DOHH2 (cell line): ENCODE measurements around the gene RS1.

Source experiments
- H3F3A ChIP-seq: fragments of 200-600 bp; sonication (generic), shearing (Covaris generic); 2 replicates; pipeline ENCODE4 v1.6.0; 2016; ENCODE audit warnings: antibody characterized with exemption, mild to moderate bottlenecking; ENCODE audit not compliant: control insufficient read depth, insufficient read depth
- H3K27ac ChIP-seq: fragments of 200-600 bp; sonication (generic); 2 replicates; pipeline ENCODE4 v1.5.1; 2014; ENCODE audit warnings: low read depth, mild to moderate bottlenecking, low read length, moderate library complexity
- H3K27me3 ChIP-seq: fragments of 200-600 bp; sonication (generic); 2 replicates; pipeline ENCODE4 v1.6.1; 2014; ENCODE audit warnings: mild to moderate bottlenecking, low read length, mixed read lengths; ENCODE audit not compliant: control insufficient read depth
- H3K36me3 ChIP-seq: fragments of 200-600 bp; sonication (generic); 2 replicates; pipeline ENCODE4 v1.6.1; 2014; ENCODE audit warnings: mild to moderate bottlenecking, low read length, moderate library complexity, mixed read lengths; ENCODE audit not compliant: control insufficient read depth
- H3K4me1 ChIP-seq: fragments of 200-600 bp; sonication (generic); 2 replicates; pipeline ENCODE4 v1.6.1; 2014; ENCODE audit warnings: mild to moderate bottlenecking, low read length, mixed read lengths; ENCODE audit not compliant: control insufficient read depth
- H3K4me2 ChIP-seq: fragments of 200-600 bp; sonication (generic); 2 replicates; pipeline ENCODE4 v1.6.0; 2014; ENCODE audit warnings: mild to moderate bottlenecking, low read length, moderate library complexity
- H3K4me3 ChIP-seq: fragments of 200-600 bp; sonication (generic); 2 replicates; pipeline ENCODE4 v1.5.1; 2014; ENCODE audit warnings: mild to moderate bottlenecking, low read length, mixed read lengths
- H3K79me2 ChIP-seq: fragments of 200-600 bp; sonication (generic); 2 replicates; pipeline ENCODE4 v1.6.1; 2014; ENCODE audit warnings: mild to moderate bottlenecking, low read length, mixed read lengths; ENCODE audit not compliant: control insufficient read depth
- H3K9me2 ChIP-seq: fragments of 200-600 bp; sonication (generic); replicated peaks from 2 replicates; pipeline ENCODE4 v1.6.1; 2014; ENCODE audit warnings: mild to moderate bottlenecking, low read length, mixed read lengths; ENCODE audit not compliant: control insufficient read depth
- H3K9me3 ChIP-seq: fragments of 200-600 bp; sonication (generic); 2 replicates; pipeline ENCODE4 v1.6.1; 2014; ENCODE audit warnings: antibody characterized with exemption, low read length, mixed read lengths; ENCODE audit not compliant: control insufficient read depth, insufficient read depth
- H4K20me1 ChIP-seq: fragments of 200-600 bp; sonication (generic); 2 replicates; pipeline ENCODE4 v1.6.0; 2014; ENCODE audit warnings: low read depth, mild to moderate bottlenecking, antibody characterized with exemption, low read length, moderate library complexity; ENCODE audit not compliant: control insufficient read depth, insufficient read depth
- EZH2phosphoT487 ChIP-seq: fragments of 200-600 bp; sonication (generic); IDR thresholded peaks from 2 replicates; pipeline ENCODE4 v1.6.1; 2017; ENCODE audit warnings: borderline replicate concordance, mild to moderate bottlenecking, antibody characterized with exemption, low read length, moderate library complexity, mixed read lengths
- TF ChIP-seq, protein P1 (sequence below): fragments of 200-600 bp; sonication (generic); IDR thresholded peaks from one replicate; pipeline ENCODE4 v1.5.1; 2014; ENCODE audit warnings: antibody characterized with exemption, mild to moderate bottlenecking, low read depth, low read length; ENCODE audit not compliant: poor library complexity, severe bottlenecking

RS1 gene

GRCh38 chrX:18692541-18692940 lies 20.6 kb upstream of the RS1 start:
- H3F3A ChIP-seq, result no peaks in the 10 kb centered on the region
- H3K27me3 ChIP-seq, result no peaks in the 10 kb centered on the region
- H3K4me2 ChIP-seq, result no peak overlapping the region
- no peaks in the 10 kb centered on the region for H4K20me1 ChIP-seq
- H3K9me2 ChIP-seq, result no peaks in the 10 kb centered on the region
- H3K79me2 ChIP-seq, result no peaks in the 10 kb centered on the region
- TF ChIP-seq EZH2phosphoT487, result no peak
- TF ChIP-seq, protein P1, sequence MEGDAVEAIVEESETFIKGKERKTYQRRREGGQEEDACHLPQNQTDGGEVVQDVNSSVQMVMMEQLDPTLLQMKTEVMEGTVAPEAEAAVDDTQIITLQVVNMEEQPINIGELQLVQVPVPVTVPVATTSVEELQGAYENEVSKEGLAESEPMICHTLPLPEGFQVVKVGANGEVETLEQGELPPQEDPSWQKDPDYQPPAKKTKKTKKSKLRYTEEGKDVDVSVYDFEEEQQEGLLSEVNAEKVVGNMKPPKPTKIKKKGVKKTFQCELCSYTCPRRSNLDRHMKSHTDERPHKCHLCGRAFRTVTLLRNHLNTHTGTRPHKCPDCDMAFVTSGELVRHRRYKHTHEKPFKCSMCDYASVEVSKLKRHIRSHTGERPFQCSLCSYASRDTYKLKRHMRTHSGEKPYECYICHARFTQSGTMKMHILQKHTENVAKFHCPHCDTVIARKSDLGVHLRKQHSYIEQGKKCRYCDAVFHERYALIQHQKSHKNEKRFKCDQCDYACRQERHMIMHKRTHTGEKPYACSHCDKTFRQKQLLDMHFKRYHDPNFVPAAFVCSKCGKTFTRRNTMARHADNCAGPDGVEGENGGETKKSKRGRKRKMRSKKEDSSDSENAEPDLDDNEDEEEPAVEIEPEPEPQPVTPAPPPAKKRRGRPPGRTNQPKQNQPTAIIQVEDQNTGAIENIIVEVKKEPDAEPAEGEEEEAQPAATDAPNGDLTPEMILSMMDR, result no peak
- H3K4me3 ChIP-seq, result no peak overlapping the region
- no peaks in the 10 kb centered on the region for H3K36me3 ChIP-seq
- H3K4me1 ChIP-seq, result no peaks in the 10 kb centered on the region
- no peaks in the 10 kb centered on the region for H3K9me3 ChIP-seq
- H3K27ac ChIP-seq, result no peak overlapping the region

DNA sequence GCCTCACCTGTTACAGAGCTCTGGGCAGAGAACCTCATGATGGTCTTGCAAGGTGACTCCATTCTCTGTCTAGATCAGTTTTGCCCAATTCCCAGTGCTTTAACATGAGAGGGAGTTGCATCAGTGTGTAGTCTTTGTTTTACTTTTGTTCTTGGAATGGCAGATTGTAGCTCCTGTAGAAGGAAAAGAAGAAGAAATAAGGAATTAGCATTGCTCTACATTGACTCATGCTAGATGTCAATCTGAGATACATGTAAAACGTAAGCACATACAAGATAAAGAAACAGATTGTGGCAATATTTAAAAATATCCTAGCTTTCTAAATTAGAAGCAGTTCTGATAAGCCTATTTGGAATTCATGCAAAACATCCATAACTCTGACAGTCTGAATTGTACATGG lies 19.5 kb upstream of the RS1 start:
- Histone ChIP-seq H3K79me2 (no peaks in the 10 kb centered on the region), H3K27me3 (no peaks in the 10 kb centered on the region), H3K27ac (no peak overlapping the region), H4K20me1 (no peaks in the 10 kb centered on the region), H3K9me2 (no peaks in the 10 kb centered on the region), H3K4me3 (no peak overlapping the region), H3K9me3 (no peaks in the 10 kb centered on the region), H3K4me2 (no peak overlapping the region), H3K36me3 (no peaks in the 10 kb centered on the region), H3F3A (no peaks in the 10 kb centered on the region), H3K4me1 (no peaks in the 10 kb centered on the region)
- TF ChIP-seq, protein P1, result no peak
- no peak for TF ChIP-seq EZH2phosphoT487

DNA sequence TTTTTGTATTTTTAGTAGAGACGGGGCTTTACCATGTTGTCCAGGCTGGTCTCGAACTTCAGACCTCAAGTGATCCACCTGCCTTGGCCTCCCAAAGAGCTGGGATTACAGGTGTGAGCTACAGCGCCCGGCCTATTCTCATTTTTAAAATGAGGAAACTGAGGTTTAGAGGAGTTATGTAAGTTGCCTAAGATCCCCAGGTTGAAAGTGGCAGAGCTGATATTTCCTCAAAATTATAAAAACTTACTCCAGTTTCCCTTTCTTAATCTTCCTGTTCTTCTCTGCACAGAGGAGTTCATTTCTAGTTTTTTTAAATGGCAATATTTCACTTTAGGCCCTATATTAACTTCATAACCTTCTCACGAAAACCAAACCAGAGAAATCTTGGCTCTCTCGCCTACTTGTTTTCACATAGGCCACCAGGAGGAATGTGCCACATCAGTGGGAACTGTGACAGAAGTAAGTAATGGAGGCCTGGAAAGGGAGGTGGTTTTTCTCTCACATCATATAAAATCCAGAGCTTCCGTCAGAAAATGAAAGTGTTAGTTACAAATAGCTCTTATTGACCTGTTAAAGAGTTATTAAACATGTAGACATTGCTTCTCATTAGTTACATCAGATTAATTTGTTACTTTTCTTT lies 16.1 kb upstream of the RS1 start:
- H3K4me1 ChIP-seq, result no peaks in the 10 kb centered on the region
- no peaks in the 10 kb centered on the region for H3K9me2 ChIP-seq
- H3K27ac ChIP-seq, result no peak overlapping the region
- no peaks in the 10 kb centered on the region for H4K20me1 ChIP-seq
- H3K36me3 ChIP-seq, result no peaks in the 10 kb centered on the region
- no peaks in the 10 kb centered on the region for H3K79me2 ChIP-seq
- no peak for TF ChIP-seq EZH2phosphoT487
- no peaks in the 10 kb centered on the region for H3K27me3 ChIP-seq
- no peak overlapping the region for H3K4me2 ChIP-seq
- no peaks in the 10 kb centered on the region for H3F3A ChIP-seq
- no peaks in the 10 kb centered on the region for H3K9me3 ChIP-seq
- H3K4me3 ChIP-seq, result no peak overlapping the region

- H3K9me3 ChIP-seq, result no peaks in the 10 kb centered on the region
- no peaks in the 10 kb centered on the region for H3K9me2 ChIP-seq
- no peak for TF ChIP-seq EZH2phosphoT487
- TF ChIP-seq, protein P1, result no peak
- no peaks in the 10 kb centered on the region for H3K36me3 ChIP-seq
- H3K79me2 ChIP-seq, result no peaks in the 10 kb centered on the region
- H3F3A ChIP-seq, result no peaks in the 10 kb centered on the region
- H3K4me1 ChIP-seq, result no peaks in the 10 kb centered on the region
- H3K4me3 ChIP-seq, result no peak overlapping the region
- no peak overlapping the region for H3K4me2 ChIP-seq
- H3K27me3 ChIP-seq, result no peaks in the 10 kb centered on the region
- no peaks in the 10 kb centered on the region for H4K20me1 ChIP-seq
- no peak overlapping the region for H3K27ac ChIP-seq
Observed at GRCh38 chrX:18682979-18683387, 11.1 kb upstream of the RS1 start.
